HepG2 (cell line): Measurements from ENCODE around the gene PRKD2. TPM values are rescaled to one million over a fixed set of nuclear protein-coding genes. Genes with fewer than 3 reads are reported as not detected.
A peak's percentile ranks its signal among the peaks of the same experiment; 100 is the strongest.

Experiments
- CTCF ChIP-seq: sonication (generic); formaldehyde crosslinking; IDR thresholded peaks from 2 replicates; pipeline ENCODE4 v1.5.0; 2020; ENCODE audit warnings: mild to moderate bottlenecking, missing genetic modification reagents, moderate library complexity
- DR1 ChIP-seq: sonication (generic); formaldehyde crosslinking; IDR thresholded peaks from 2 replicates; pipeline ENCODE4 v1.8.0; 2021; ENCODE audit warnings: mild to moderate bottlenecking, missing genetic modification reagents, inconsistent platforms
- FOXA3 ChIP-seq: IDR thresholded peaks from 2 replicates; pipeline ENCODE4 v1.6.1; 2016; ENCODE audit warnings: missing genetic modification reagents, missing compliant biosample characterization
- HOXA7 ChIP-seq: sonication (generic); formaldehyde crosslinking; IDR thresholded peaks from 2 replicates; pipeline ENCODE4 v1.8.1; 2022; ENCODE audit warnings: mild to moderate bottlenecking, missing genetic modification reagents, moderate library complexity
- JUNB ChIP-seq: sonication (generic); formaldehyde crosslinking; IDR thresholded peaks from 2 replicates; pipeline ENCODE4 v1.8.0; 2022; ENCODE audit warnings: missing genetic modification reagents, mild to moderate bottlenecking, borderline replicate concordance
- KAT7 ChIP-seq: IDR thresholded peaks from 2 replicates; pipeline ENCODE4 v1.6.1; 2018; ENCODE audit warnings: borderline replicate concordance, missing compliant biosample characterization
- MIXL1 ChIP-seq: IDR thresholded peaks from 2 replicates; pipeline ENCODE4 v1.6.1; 2016
- MYC ChIP-seq: sonication (generic); formaldehyde crosslinking; IDR thresholded peaks from 2 replicates; pipeline ENCODE4 v1.9.0; 2021; ENCODE audit warnings: missing genetic modification reagents, borderline replicate concordance
- RCOR2 ChIP-seq: IDR thresholded peaks from 2 replicates; pipeline ENCODE4 v1.6.1; 2016; ENCODE audit warnings: missing biosample characterization, missing genetic modification reagents
- SALL1 ChIP-seq: sonication (generic); formaldehyde crosslinking; IDR thresholded peaks from 2 replicates; pipeline ENCODE4 v1.8.0; 2022; ENCODE audit warnings: mild to moderate bottlenecking, missing genetic modification reagents
- SAP130 ChIP-seq: IDR thresholded peaks from 2 replicates; pipeline ENCODE4 v1.6.1; 2016; ENCODE audit warnings: low read depth
- SMYD3 ChIP-seq: sonication (generic); formaldehyde crosslinking; IDR thresholded peaks from 2 replicates; pipeline ENCODE4 v1.8.1; 2023; ENCODE audit warnings: mild to moderate bottlenecking, missing genetic modification reagents
- TCF12 ChIP-seq, 2 experiments: fragments of 450-650 bp in 1 of 2; sonication (generic) in 1 of 2; formaldehyde crosslinking in 1 of 2; IDR thresholded peaks; 2 replicates each; pipeline versions ENCODE4 v1.6.1 to v1.8.0; 2017 to 2022; ENCODE audit warnings: antibody characterized with exemption in 1 of 2, mild to moderate bottlenecking in 1 of 2, missing genetic modification reagents in 1 of 2, moderate library complexity in 1 of 2
- TMF1 ChIP-seq: sonication (generic); formaldehyde crosslinking; IDR thresholded peaks from 2 replicates; pipeline ENCODE4 v1.8.1; 2022; ENCODE audit warnings: low read depth, missing genetic modification reagents
- ZFP1 ChIP-seq: IDR thresholded peaks from 2 replicates; pipeline ENCODE4 v1.6.1; 2016
- ZFP36L2 ChIP-seq: sonication (generic); formaldehyde crosslinking; IDR thresholded peaks from 2 replicates; pipeline ENCODE4 v1.4.0; 2020; ENCODE audit warnings: missing genetic modification reagents
- ZFX ChIP-seq: sonication (generic); formaldehyde crosslinking; IDR thresholded peaks from 2 replicates; pipeline ENCODE4 v1.4.0; 2020; ENCODE audit warnings: mild to moderate bottlenecking, low read depth, missing genetic modification reagents, moderate library complexity
- ZHX2 ChIP-seq, 2 experiments: sonication (generic) in 1 of 2; formaldehyde crosslinking in 1 of 2; IDR thresholded peaks; 2 replicates each; pipeline versions ENCODE4 v1.6.1 to v1.9.0; 2014 to 2022; ENCODE audit warnings: antibody characterized with exemption in 1 of 2, borderline replicate concordance in 1 of 2, inconsistent platforms in 1 of 2, low read depth in 1 of 2, missing genetic modification reagents in 1 of 2
- ZNF143 ChIP-seq: sonication (generic); formaldehyde crosslinking; IDR thresholded peaks from 2 replicates; pipeline ENCODE4 v1.4.0; 2020; ENCODE audit warnings: missing genetic modification reagents
- ZNF20 ChIP-seq: sonication (generic); formaldehyde crosslinking; IDR thresholded peaks from 2 replicates; pipeline ENCODE4 v1.4.0; 2020; ENCODE audit warnings: mild to moderate bottlenecking, moderate library complexity, missing genetic modification reagents
- ZNF34 ChIP-seq: sonication (generic); formaldehyde crosslinking; IDR thresholded peaks from 2 replicates; pipeline ENCODE4 v1.4.0; 2020; ENCODE audit warnings: mild to moderate bottlenecking, missing genetic modification reagents, borderline replicate concordance
- ZNF580 ChIP-seq: IDR thresholded peaks from 2 replicates; pipeline ENCODE4 v1.6.1; 2016; ENCODE audit warnings: low read depth, borderline replicate concordance
- ZNF749 ChIP-seq: sonication (generic); formaldehyde crosslinking; IDR thresholded peaks from 2 replicates; pipeline ENCODE4 v1.8.0; 2022; ENCODE audit warnings: mild to moderate bottlenecking, missing genetic modification reagents, moderate library complexity, borderline replicate concordance
- polyA plus RNA-seq, 8 experiments: library from polyadenylated mRNA; depleted of rRNA in 3 of 8; stranded (reverse) in 7 of 8; unstranded in 1 of 8; fragments of >200 nt; fragmentation: Illumina TruSeq in 4 of 8; extraction: Trizol in 4 of 8; gene quantifications; 2 replicates each; pipeline versions ENCODE4 v1.2.1 to v1.2.3, GENCODE V29; 2011 to 2016; ENCODE audit warnings: low read depth in 4 of 8, missing spikeins in 1 of 8, mixed read lengths in 1 of 8; ENCODE audit not compliant: insufficient read depth in 1 of 8
- total RNA-seq, 5 experiments: library from RNA; depleted of rRNA; stranded (reverse); fragments of >200 nt; fragmentation: Illumina TruSeq; extraction: Trizol; gene quantifications; 2 replicates each; pipeline ENCODE4 v1.2.3, GENCODE V29; 2016; ENCODE audit warnings: low read depth in 1 of 5

PRKD2 gene
- total and polyA plus RNA-seq, 2 of the 13 experiments (the other 11 are each of a cell fraction or from before 2014, with no cell fraction given): 6.7 to 7.3 TPM

- TF ChIP-seq ZHX2 (IDR thresholded peaks at IDR 0.05; ENCODE audit: low read depth) (no peak), ZHX2 (CRISPR knock-in tag; IDR thresholded peaks at IDR 0.05; ENCODE audit: borderline replicate concordance) (no peak), ZNF20 (CRISPR knock-in tag) (no peak), SAP130 (CRISPR knock-in tag) (peak; percentile 89), ZNF143 (CRISPR knock-in tag) (no peak), ZFP1 (no peak), MIXL1 (CRISPR knock-in tag) (0 out of 2 replicates have a peak, but pooled peaks have one; percentile 9), ZNF580 (CRISPR knock-in tag) (no peak), TCF12 (IDR thresholded peaks at IDR 0.05) (no peak), TCF12 (CRISPR knock-in tag; IDR thresholded peaks at IDR 0.05) (no peak), HOXA7 (CRISPR knock-in tag) (no peak), TMF1 (CRISPR knock-in tag) (no peak), ZNF34 (CRISPR knock-in tag) (no peak), ZNF749 (no peak), JUNB (CRISPR knock-in tag) (no peak), RCOR2 (no peak), FOXA3 (CRISPR knock-in tag) (peak; percentile 66), SALL1 (CRISPR knock-in tag) (0 out of 2 replicates have a peak, but pooled peaks have one; percentile 4), SMYD3 (CRISPR knock-in tag) (no peak), DR1 (CRISPR knock-in tag) (peak; percentile 83), CTCF (peak; percentile 2; the same call in 1 of the 2 replicates), ZFX (CRISPR knock-in tag) (peak; percentile 2; the same call in 1 of the 2 replicates), MYC (CRISPR knock-in tag) (0 out of 2 replicates have a peak, but pooled peaks have one; percentile 36), ZFP36L2 (CRISPR knock-in tag) (no peak), KAT7 (CRISPR knock-in tag) (no peak)
Measured at GRCh38 chr19:46661020-46661731, 55.7 kb downstream of the PRKD2 start, which contains the start of gene DACT3 (continued).
